GM18499 (cell line): ENCODE results near the gene MEF2D.

Source experiments
- ATAC-seq: cut with Tn5 transposase; IDR thresholded peaks from one replicate; pipeline ENCODE4 v1.9.1; 2021; ENCODE audit warnings: moderate number of reproducible peaks; ENCODE audit not compliant: insufficient read depth, unreplicated experiment

Gene MEF2D

DNA sequence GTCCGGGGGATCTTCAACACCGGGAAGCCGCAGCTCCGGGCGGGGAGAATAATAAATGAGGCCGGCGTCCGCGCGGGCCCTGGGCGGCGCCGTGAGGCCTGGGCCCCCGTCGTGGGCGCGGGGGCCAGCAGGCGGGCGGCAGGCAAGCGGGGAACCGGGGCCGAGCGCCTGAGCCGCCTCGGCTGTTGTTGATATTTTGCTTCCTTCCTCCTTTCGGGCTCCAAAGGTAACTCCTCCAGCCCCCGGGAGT lies at the start of gene MEF2D:
Gene MEF2D, minus strand, starts transcription at position 233 of the 250 bp plus-strand sequence. CDS start 17,483 bp downstream, outside the sequence.
- ATAC-seq, result no peak

DNA sequence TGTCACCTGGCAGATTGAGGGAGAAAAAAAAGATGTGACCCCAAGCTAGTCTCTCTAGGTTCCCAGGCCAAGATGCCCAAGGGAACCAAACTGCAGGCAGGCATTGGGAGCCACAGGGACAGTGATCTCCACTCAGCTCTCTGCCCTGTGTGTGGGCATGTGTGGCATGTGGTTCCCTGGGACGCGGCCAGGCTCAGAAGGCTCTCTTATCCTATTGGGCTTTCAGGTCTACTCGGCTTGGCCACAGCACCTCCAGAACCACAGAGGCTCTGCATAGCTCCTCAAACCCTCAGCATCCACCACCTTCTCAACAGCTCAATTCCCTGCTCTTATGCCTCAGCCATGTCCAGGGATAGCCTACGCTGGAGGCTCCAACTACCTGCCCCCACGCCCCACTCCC lies 49.8 kb upstream of the MEF2D start:
- ATAC-seq, result no peak

DNA sequence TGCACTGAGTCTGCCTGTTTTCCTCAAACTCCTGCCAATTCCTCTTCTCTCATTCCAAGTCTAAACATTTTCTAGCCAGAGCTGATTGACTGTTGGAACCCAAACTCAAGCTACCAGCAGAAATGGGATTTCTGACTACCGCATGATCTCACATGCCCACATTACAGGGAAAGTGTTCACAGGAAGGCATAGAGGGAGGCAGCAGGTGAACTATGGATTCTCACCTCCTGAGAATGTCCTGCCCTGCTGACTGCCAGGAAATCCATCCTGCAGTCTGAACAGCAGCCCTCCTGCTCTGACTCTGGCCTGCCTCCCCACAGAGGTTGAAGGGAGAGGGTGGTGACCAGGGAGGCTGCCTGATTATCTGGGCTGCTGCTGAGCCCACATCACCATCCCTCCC lies 49.3 kb upstream of the MEF2D start:
- ATAC-seq, result no peak

DNA sequence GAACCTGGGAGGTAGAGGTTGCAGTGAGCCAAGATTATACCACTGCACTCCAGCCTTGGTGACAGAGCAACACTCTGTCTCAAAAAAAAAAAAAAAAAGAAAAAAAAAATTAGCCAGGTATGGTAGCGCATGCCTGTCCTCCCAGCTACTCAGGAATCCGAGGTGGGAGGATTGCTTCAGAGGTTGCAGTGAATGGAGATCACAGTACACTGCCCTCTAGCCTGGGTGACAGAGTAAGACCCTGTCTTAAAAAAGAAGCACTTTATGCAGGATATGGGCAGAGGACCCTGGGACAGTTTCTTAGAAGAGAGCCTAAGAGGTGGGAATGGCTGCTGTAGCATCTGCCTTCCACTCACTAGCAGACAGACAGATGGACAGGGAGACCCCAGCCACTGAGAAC lies 48.8 kb upstream of the MEF2D start:
- ATAC-seq, result no peak

DNA sequence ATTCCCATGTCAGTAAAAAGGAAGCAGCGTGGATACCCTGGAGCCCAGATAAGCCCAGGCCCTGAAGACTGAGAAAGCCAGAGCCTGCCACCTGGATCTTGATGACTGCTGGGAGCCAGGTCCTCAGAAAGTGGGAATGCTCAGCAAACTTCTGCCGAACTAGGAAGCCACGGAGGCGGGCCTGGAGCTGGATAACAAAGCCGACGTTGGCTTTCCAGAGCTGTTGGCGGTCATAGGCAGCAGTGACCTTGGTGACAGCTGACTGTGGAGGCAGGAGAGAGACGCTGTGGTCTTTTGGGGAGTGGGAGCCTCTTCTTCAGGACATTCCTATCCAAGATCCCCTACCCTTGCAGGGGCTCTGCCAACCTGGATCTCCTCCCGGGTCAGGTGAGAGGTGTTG lies 47.4 kb upstream of the MEF2D start:
- no peak for ATAC-seq

DNA sequence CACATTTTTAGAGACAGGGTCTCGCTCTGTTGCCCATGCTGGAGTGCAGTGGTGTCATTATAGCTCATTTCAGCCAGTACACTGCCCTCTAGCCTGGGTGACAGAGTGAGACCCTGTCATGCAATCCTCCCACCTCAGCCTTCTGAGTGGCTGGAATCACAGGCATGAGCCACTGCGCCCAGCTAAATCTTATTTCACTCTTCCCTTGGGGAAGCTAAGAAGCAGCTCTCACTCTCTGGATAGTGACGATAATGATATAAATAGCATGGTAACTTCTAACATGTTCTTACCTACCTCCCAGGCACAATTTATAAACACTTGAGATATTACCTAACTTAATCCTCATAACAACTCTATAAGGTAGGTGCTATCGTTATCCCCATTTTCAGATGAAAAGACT lies 46.9 kb upstream of the MEF2D start:
- ATAC-seq, result no peak

DNA sequence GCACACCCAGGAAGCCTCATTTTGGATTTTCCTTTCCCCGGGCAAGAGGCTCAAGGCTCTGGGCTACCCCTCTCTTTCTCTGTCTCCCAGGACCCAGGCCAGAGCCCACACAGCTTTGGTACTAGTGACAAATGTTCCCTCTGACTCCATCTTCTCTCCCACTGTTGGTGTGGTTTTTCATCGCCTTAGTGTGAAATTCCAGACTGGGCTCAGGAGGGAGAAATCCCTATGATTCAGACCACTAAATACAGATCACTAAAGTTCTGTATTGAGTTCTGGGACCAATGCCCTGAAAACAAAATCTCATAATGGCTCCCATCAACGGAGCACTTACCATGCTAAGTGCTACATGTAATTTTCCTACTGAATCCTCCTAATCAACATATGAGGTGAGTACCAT lies 45.7 kb upstream of the MEF2D start:
- no peak for ATAC-seq

DNA sequence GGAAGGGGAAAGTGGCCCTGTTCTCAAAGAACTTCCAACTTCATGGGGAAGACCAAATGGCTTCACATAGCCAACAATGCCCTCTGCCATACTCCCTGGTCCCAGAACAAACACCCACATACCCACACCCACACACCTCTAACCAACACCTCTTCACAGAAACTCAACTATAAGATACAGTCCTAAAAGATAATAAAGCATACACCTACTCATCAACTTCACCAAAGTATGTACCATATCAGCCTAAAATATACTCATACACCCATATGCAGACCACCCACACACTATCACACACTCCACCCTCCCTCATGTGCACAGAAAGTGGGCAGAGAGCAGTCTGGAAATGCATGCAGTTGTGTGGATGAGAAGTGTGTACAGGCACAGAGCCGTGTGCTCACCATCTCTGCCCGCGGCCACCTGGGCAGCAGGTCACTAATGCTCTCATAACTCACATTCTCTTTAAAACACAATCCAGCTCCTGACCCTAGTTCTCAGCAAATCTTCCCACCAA lies 44.1 kb upstream of the MEF2D start:
- ATAC-seq, result no peak

DNA sequence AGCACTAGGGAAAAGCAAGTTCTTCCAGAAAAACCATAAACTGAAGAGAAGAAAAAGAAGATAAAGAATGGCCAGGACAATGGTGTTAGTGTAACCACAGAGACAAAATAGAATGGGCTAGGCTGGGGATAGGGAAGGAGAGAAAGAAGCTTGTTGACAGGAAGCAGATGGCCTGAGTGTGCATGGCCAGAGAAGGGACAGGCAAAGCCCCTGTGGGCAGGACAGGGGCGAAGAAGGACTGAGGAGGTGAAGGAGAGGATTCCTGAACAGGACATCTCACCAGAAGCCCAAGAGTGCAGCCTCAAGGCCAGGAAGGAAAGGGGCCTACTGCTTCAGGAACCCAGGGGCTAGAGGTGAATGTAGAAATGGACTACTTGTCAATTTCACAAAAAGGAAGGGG lies 42.5 kb upstream of the MEF2D start:
- no peak for ATAC-seq

DNA sequence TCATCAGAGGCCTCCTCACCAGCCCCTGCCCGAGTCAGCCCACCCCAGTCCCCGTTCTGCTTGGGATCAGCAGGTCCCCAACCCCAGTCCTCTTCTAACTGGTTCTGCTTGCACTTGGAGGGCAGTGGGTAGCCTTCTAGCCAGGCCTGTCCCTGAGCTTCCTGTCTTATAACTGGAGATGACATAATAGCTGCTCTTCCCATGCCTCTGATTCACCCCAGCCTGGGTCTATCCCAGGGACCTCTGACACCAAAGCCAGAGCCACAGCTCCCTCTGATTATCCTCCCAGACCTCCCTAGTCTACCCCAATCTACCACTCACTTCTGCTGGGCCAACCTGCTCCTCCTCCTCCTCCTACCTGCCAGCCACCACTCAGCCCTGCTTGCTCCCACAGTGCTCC lies 40.4 kb upstream of the MEF2D start:
- ATAC-seq, result no peak

DNA sequence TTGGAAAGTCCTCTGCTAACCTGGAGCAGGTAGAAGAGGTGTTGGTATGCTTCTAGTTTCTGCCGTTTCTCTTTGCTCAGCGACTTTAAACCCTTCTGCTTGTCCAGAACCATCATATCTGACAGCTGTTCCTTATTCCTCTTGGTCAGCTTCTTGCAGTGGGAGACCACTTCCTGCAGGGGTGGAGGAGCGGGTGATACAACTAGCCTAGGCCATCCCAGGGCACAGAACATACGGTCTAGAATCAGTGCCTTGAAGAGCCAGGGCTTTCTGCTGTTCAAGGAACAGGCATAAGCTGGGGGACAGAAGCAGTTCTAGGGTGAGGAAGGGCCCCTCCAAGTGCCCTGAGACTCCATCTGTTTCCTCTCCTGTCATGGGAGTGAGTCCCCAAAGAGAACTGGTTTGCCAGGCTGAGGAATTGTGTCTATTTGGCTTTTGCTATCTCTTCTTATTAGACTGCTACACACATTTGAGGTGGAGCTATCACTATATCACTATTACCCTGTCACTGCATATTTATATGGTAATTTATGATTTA lies 39.3 kb upstream of the MEF2D start:
- no peak for ATAC-seq

DNA sequence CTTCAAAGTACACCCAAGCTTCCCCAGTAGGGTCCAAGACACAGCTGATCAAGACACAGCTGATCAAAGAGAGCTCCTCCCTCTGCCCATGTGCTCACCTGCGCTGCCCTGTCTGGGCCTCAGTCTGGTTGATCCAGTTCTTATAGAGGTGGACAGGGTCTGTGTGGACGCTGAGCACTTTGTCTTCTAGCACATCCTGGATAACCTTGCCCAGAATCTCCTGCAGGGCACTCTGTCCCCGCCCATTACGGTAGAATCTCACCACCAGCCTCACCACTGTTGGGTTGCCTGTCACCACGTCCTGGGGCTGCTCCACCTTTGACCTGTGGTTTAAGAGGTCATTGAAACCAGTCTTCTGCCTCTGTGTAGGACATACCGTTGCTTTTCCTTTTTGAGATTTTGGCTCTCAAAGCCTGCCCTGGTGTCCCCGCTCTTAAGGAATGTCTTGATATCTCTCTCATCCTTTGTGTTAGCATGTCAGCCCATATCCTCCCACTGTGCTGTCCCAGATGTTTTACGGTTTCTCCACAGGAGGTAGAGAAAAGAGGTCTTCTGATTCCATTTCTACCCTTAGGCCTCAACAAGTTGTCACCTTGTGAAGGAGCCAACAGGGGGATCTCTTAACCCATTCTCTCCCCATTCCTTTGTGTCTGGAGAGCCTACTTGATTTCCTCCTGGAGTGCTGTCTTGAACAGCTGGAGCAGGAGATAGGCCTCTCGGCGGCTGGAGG lies 38.3 kb upstream of the MEF2D start:
- no peak for ATAC-seq

DNA sequence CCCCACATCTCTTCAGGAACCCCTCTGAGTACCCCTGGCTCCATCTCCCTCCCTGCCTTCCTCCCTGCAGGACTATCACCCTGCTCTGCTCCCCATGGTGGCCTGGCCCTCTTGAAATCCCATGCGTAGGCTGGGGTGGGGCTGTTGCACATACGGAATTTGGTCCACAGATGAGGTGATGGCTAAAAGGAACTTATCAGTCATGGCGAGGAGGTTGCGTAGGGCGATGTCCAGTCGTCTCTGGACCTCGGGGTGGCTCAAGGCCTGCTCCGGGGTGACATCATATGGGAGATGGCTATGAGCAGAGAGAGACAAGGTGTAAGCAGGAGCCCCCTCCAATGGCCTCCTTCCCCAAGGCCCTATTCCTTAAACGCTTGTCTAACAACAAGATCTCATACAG lies 36.5 kb upstream of the MEF2D start:
- ATAC-seq, result no peak

DNA sequence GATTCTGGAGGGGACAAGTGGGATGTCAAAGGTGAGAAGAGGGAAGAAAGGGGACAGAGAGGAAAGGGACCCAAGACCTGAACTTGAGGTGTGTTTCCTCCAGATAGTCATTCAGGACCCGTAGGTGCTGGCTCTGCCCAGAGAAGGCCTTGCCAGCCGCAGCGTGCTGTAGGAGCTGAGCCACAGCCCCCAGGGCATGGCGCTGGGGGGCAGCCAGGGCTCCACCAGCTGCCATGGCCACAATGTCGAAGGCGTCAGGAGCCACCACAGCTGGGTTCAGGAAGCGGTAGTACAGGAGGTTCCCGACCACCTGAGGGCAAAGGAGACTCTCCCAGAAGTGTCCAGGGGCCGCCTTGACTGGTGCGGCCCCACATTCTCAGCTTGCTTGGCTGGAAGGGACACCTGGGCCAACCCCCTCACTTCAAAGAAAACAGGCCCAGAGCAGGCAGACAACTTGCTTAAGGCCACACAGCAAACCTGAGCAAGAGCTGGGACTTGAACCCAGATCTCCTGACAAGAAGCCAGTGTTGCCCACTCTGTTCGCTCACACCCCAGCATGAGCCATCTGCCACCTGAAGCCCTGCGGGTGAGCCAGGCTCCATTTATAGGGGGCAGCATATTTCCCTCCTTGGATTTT lies 34.0 kb upstream of the MEF2D start:
- ATAC-seq, result no peak

DNA sequence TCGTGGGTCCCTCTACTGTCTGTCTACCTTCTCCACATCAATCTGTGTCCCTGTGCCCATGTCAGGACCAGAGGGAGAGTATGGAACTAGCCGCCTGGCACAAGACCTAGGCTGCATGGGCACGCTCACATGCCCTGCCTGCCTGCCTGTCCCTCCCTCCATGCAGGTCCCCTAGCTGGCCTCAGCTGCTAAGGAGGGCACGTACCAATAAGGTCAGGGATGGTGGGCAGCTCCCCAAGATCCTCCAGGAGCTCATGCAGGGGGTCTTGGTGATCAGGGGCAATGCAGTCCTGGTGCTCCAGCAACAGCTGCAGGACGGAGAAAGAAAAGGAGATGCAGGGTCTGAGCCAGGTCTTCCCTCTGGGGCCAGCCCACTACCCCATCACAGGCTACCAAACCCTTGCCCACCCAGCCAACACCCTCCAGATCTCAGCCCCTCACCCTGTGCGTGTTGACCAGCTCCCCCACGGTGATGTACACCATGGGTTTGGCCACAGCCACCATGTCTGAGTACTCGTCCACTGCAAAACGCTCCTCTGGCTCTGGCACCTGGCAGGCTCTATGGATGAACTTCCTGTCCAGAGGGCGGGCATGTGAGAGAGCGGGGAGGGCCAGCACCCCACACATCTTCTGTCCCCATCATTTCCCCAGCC lies 33.1 kb upstream of the MEF2D start:
- no peak for ATAC-seq

DNA sequence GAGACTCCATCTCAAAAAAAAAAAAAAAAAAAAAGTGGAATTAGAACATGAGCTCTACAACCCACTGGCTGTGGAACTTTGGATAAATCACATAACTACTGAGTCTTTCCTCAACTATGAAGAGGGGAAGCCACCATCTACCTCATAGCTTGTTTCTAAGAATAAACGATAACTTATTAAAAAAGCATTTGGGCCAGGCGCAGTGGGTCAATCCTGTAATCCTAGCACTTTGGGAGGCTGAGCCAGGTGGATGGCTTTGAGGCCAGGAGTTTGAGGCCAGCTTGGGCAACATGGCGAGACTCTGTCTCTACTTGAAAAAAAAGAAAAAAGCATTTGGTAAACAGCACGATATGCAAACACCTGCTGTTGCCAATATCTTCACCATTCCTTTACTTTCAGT lies 31.8 kb upstream of the MEF2D start:
- ATAC-seq, result no peak

DNA sequence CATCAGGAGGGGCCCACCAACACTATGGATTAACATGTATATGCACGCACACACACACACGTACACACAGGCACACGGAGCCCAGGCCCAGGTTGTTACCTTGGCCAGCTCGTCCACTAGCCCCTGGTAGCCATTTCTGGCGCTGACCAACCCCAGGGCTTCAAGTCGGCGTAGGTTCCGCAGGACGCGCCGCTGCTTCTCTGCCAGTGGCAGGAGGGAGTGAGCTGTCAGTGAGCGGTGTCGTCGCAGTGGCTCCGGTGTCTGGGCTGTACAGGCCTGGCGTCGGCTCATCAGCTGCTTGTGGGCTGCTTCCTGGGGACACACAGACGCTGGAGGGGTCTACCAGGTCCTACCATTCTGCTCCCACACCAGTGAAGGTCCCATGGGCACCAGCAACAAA lies 29.4 kb upstream of the MEF2D start:
- ATAC-seq, result no peak

DNA sequence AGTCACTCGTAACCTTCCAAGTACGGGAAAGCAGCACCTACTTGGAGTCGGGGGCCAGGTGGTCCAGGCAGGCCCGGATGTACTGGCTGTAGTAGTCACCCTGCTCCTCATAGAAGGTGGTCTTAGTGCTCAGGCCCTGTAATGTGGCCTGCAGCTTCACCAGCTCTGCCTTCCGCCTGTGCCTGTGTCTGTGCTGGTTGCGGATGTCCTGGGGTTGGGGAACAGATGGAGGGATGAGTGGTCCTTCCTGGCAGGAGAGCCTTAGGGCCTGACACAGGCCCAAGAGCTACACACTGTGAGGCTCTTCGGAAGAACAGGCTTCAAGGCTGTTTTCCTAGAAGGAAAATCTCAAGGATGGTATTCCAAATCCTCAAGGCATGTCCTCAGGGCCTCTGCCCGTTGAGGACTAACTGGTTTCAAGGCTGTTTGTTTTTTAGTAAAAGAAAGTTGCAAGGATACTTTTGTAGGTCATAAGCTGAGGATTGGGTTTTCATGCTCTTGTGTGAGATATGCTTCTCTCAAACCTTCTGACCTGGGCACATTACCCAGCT lies 28.4 kb upstream of the MEF2D start:
- ATAC-seq, result no peak

DNA sequence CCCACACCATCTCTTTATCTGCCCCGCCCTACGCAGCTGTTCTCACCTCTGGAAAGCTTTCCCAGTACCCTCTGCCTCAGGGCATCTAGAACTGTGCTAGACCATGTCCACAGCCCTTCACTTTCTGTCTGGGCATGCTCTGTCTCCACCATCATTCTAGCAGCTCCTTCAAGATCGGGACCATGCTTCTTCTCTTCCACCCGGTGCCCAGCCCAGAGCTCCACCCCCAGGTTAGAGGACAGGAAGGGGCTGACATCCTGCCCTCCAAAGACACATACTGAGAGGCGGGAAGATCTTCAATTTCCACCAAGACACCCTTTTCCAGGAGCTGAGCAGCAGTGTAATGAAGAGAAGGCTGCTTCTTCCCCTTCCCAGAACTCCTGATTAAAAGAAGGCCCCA lies 27.7 kb upstream of the MEF2D start:
- ATAC-seq, result no peak

DNA sequence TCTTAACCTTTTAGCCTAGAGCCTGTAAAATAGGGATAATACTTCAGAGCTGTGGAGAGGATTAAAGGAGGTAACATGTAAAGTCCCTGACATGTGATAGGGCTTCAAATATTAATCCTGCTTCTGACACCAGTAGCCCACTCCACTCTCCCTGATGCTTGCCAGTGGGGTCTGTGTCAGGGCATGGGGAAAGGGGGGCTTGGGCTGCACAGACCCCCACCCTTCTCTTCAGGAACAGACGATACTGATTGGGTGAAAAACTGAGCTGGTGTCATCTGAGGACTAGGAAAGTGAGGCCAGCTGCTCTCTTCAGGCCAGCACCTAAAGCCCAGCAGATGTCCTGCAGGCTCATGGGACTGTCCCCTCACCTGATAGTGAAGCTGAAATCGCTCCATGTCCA lies 27.0 kb upstream of the MEF2D start:
- no peak for ATAC-seq

DNA sequence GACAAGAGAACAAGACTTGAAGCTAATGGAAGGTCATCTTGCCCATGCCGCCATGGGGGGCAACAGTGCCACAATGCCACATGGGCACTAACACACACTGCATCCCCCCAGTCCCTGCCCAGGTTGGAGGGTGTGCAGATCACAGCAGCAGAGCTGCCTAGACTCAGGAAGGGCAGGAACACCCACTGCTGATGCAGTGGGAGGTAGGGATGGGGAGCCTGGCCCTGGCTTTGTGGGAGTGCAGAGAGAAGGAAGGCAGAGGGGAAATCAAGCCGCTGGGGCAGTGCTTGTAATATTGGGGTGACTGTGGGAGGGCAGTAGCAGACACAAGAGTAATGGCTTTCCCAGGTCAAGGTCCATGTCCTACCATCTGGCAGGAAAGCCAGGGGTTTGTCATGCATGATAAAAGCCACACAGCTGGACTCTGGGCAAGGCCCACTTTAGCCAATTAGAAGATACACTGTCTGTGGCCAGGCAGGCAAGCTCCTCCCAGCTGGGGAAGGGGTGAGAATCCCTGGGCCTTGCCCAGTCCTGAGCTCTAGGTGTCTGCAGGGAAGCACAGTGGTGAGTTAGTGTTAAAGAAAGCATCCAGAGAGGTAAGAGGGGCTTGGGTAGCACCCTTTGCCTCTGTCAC lies 25.4 kb upstream of the MEF2D start:
- ATAC-seq, result no peak
